Sigmoid colon (tissue), 7 donors: Measurements from ENCODE around the gene KY. TPM values are rescaled to one million over a fixed set of nuclear protein-coding genes. Genes with fewer than 3 reads are reported as not detected.

Source experiments
- DNase-seq: peaks from one replicate; pipeline ENCODE4 v3.0.0-alpha.2; 2019
- H3K27ac ChIP-seq, 4 donors: fragments of 200-600 bp; sonication (generic); one replicate each; pipeline ENCODE4 v1.5.1; 2016 to 2019; ENCODE audit warnings: mild to moderate bottlenecking in 1 of 4
- H3K27me3 ChIP-seq, 3 donors: fragments of 200-600 bp; sonication (generic); one replicate each; pipeline ENCODE4 v1.5.1; 2019; ENCODE audit warnings: mild to moderate bottlenecking in 1 of 3
- H3K36me3 ChIP-seq, 4 donors: fragments of 200-600 bp; sonication (generic); one replicate each; pipeline ENCODE4 v1.5.1; 2016 to 2019
- H3K4me1 ChIP-seq, 4 donors: fragments of 200-600 bp; sonication (generic); one replicate each; pipeline ENCODE4 v1.5.1; 2017 to 2019
- H3K4me3 ChIP-seq, 4 donors: fragments of 200-600 bp; sonication (generic); one replicate each; pipeline ENCODE4 v1.5.1; 2017 to 2019; ENCODE audit warnings: mild to moderate bottlenecking in 2 of 4, moderate library complexity in 1 of 4
- H3K9me3 ChIP-seq, 4 donors: fragments of 200-600 bp in 3 of 4; sonication (generic) in 3 of 4; one replicate each; pipeline versions ENCODE4 v1.5.1 to v1.6.1; 2013 to 2019
- CTCF ChIP-seq, 4 experiments: fragments of 450-650 bp in 3 of 4; fragments of 200-600 bp in 1 of 4; IDR thresholded peaks; one replicate each; pipeline ENCODE4 v1.5.1; 2016 to 2019; ENCODE audit warnings: antibody characterized with exemption in 4 of 4, mild to moderate bottlenecking in 3 of 4, moderate library complexity in 2 of 4
- EP300 ChIP-seq, 4 donors: sonication (generic); formaldehyde crosslinking; IDR thresholded peaks; one replicate each; pipeline ENCODE4 v1.6.1; 2017; ENCODE audit warnings: antibody characterized with exemption in 4 of 4
- POLR2A ChIP-seq, 2 donors: fragments of 450-650 bp; IDR thresholded peaks; one replicate each; pipeline ENCODE4 v1.6.1; 2016; ENCODE audit warnings: antibody characterized with exemption in 2 of 2, mild to moderate bottlenecking in 2 of 2, moderate library complexity in 2 of 2
- POLR2AphosphoS5 ChIP-seq, 4 donors: sonication (generic); formaldehyde crosslinking; IDR thresholded peaks; one replicate each; pipeline ENCODE4 v1.6.1; 2017; ENCODE audit warnings: antibody characterized with exemption in 4 of 4
- WGBS, 2 donors: extraction: QIAGEN DNeasy Blood & Tissue Kit; methylation state at CpG; one replicate each; pipeline ENCODE4 v1.1.7; 2013; 5-methylcytosine and 5-hydroxymethylcytosine counted together
- intact Hi-C: fragments of 100-400 bp; cut with DNase I; formaldehyde crosslinking; loops from one replicate; pipeline ENCODE4 v1.15.1; 2023
- polyA plus RNA-seq, 3 donors: library from polyadenylated mRNA; stranded (reverse); fragments of 200-250 nt; gene quantifications; one replicate each; pipeline ENCODE4 v1.2.3, GENCODE V29; 2013
- total RNA-seq, 4 donors: library from RNA; depleted of rRNA; stranded (reverse); fragments of >200 nt; gene quantifications; one replicate each; pipeline ENCODE4 v1.1.0, GENCODE V29; 2016
- donor health status: healthy with polysubstance abuse.
- donor health status: Bipolar disorder and iron deficiency.
- donor health status: healthy.

Gene KY
- total and polyA plus RNA-seq, 7 donors, result 0.13 to 3.9 (median 3.0) TPM; not detected in 2

DNA sequence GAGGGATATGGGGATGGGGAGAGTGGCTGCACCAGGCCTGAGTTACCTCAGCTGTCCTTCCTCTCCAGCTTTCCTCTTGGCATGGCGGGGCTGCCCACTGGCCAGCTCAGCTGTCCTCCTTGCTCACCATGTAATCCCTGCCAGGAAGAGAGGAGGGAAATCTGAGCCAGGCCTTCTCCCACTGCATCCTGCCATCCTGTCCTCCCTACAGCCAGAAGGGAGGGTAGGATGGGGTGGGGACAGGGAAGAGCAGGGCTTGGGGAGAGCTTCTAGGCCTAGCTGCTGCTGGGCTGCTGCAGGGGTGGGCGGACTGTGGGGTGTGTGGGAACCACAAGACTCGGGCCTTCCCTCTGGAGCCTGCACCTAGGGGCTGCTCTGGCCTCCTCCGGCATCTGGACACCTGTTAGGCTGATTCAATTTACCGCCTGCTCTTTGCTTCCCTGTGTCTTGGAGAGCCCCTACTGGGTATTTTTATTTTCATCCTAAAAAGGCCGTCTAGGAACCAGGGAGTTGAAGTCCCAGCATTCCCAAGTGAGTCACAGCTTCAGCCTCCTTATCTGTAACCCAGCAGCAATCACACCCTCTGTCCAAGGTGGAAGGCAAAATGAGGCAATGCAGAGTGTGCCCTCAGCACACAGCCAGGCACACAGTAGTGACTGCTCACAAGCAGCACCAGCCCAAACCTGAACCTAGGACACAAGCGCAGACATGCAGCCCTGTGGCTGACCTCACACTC is 13.1 kb upstream of the KY start:
- Histone ChIP-seq H3K27ac (peak overlapping the region in 3 of 4 donors; percentile 22 to 41 (median 31)), H3K4me3 (no peak overlapping the region), H3K36me3 (no peaks in the 10 kb centered on the region), H3K27me3 (no peaks in the 10 kb centered on the region), H3K4me1 (peaks cover 0 to 12% (median 10%) of the 10 kb centered on the region in 4 donors), H3K9me3 (no peaks in the 10 kb centered on the region)
- 86% methylated on average over 7 of the region's 7 CpGs for WGBS, 2 donors
- intact Hi-C loops, result no loop called here
- TF ChIP-seq EP300 (IDR thresholded peaks at IDR 0.05), result no peak
- TF ChIP-seq POLR2A (IDR thresholded peaks at IDR 0.05), result no peak
- no peak for TF ChIP-seq CTCF (IDR thresholded peaks at IDR 0.05)
- no peak for TF ChIP-seq POLR2AphosphoS5 (IDR thresholded peaks at IDR 0.05)
- DNase-seq, result no peak

- no peaks in the 10 kb centered on the region for H3K27me3 ChIP-seq
- TF ChIP-seq EP300 (IDR thresholded peaks at IDR 0.05) (no peak), POLR2A (IDR thresholded peaks at IDR 0.05) (no peak), CTCF (IDR thresholded peaks at IDR 0.05) (no peak), POLR2AphosphoS5 (IDR thresholded peaks at IDR 0.05) (no peak)
- WGBS, 2 donors, result 92 to 96% methylated on average over 5 of the region's 5 CpGs
- H3K27ac ChIP-seq, result no peak overlapping the region
- H3K4me3 ChIP-seq, result no peak overlapping the region
- peaks cover 0 to 12% (median 10%) of the 10 kb centered on the region in 4 donors for H3K4me1 ChIP-seq
- no peaks in the 10 kb centered on the region for H3K9me3 ChIP-seq
- intact Hi-C loops, result no loop called here
- DNase-seq, result no peak
- no peaks in the 10 kb centered on the region for H3K36me3 ChIP-seq
Observed at GRCh38 chr3:134660046-134660441, 9.2 kb upstream of the KY start.

DNA sequence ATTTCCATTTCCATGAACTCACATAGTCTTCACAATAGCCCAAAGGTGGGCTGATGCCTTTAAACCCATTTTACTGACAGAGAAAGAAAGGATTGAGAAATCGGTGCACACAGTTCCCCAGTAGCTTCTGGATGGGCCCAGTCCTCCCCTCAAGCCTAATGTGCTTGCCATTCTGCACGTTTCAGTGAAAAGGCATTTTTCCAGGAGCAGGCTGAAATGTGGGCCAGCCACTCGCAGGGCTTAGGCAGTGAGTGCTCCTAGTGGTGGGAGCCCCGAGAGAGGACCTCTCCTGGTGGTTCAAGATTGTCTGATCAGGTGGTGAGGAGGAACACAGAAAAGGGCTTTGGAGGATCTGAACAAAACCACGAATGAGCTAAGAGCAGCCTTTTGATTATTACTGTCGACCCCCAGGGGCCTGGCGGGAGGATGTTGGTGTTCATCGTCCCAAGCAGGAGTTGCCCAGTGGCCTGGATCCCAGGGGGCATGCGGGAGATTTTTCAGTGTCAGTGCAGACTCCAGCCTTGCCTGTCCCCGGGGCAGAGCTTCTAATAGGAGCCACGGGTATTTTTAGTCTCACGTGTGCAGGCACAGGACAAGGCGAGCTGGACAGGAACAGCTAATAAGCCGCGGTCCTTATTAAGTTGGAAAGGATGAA is 8.7 kb upstream of the KY start:
- no peaks in the 10 kb centered on the region for H3K9me3 ChIP-seq
- no peaks in the 10 kb centered on the region for H3K27me3 ChIP-seq
- TF ChIP-seq POLR2A (IDR thresholded peaks at IDR 0.05), result no peak
- no peak for TF ChIP-seq EP300 (IDR thresholded peaks at IDR 0.05)
- TF ChIP-seq POLR2AphosphoS5 (IDR thresholded peaks at IDR 0.05), result no peak
- no peak for TF ChIP-seq CTCF (IDR thresholded peaks at IDR 0.05)
- H3K27ac ChIP-seq, result no peak overlapping the region
- no peak overlapping the region for H3K4me3 ChIP-seq
- 80 to 81% methylated on average over 15 of the region's 15 CpGs for WGBS, 2 donors
- DNase-seq, result no peak
- intact Hi-C loops, result no loop called here
- peaks cover 0 to 12% (median 10%) of the 10 kb centered on the region in 4 donors for H3K4me1 ChIP-seq
- H3K36me3 ChIP-seq, result no peaks in the 10 kb centered on the region

GRCh38 chr3:134658555-134658954 is 7.7 kb upstream of the KY start:
- intact Hi-C loops, result no loop called here
- WGBS, 2 donors, result 69 to 86% methylated on average over 5 of the region's 5 CpGs

More at GRCh38 chr3:134658555-134658954, 7.7 kb upstream of the KY start:
- Histone ChIP-seq H3K27ac (no peak overlapping the region), H3K4me1 (peaks cover 0 to 4% (median under 1%) of the 10 kb centered on the region in 4 donors), H3K9me3 (no peaks in the 10 kb centered on the region), H3K27me3 (no peaks in the 10 kb centered on the region), H3K36me3 (no peaks in the 10 kb centered on the region), H3K4me3 (no peak overlapping the region)
- DNase-seq, result no peak
- TF ChIP-seq POLR2A (IDR thresholded peaks at IDR 0.05), result no peak
- no peak for TF ChIP-seq EP300 (IDR thresholded peaks at IDR 0.05)
- no peak for TF ChIP-seq CTCF (IDR thresholded peaks at IDR 0.05)
- TF ChIP-seq POLR2AphosphoS5 (IDR thresholded peaks at IDR 0.05), result no peak
